Tibial nerve (tissue), 4 donors: ENCODE results near the gene EPAS1.

Source experiments
- EP300 ChIP-seq, 2 donors: sonication (generic); formaldehyde crosslinking; IDR thresholded peaks; one replicate each; pipeline ENCODE4 v1.6.1; 2017; ENCODE audit warnings: antibody characterized with exemption in 2 of 2, mild to moderate bottlenecking in 1 of 2
- POLR2A ChIP-seq, 2 donors: fragments of 450-650 bp; IDR thresholded peaks; one replicate each; pipeline ENCODE4 v1.6.1; 2017; ENCODE audit warnings: antibody characterized with exemption in 2 of 2, mild to moderate bottlenecking in 2 of 2, moderate library complexity in 2 of 2
- TF ChIP-seq, protein P1 (sequence below), 5 experiments: fragments of 200-600 bp in 3 of 5; fragments of 450-650 bp in 2 of 5; sonication (generic) in 3 of 5; IDR thresholded peaks; one replicate each; pipeline ENCODE4 v1.5.1; 2016 to 2019; ENCODE audit warnings: antibody characterized with exemption in 5 of 5, mild to moderate bottlenecking in 3 of 5, moderate library complexity in 2 of 5

DNA sequence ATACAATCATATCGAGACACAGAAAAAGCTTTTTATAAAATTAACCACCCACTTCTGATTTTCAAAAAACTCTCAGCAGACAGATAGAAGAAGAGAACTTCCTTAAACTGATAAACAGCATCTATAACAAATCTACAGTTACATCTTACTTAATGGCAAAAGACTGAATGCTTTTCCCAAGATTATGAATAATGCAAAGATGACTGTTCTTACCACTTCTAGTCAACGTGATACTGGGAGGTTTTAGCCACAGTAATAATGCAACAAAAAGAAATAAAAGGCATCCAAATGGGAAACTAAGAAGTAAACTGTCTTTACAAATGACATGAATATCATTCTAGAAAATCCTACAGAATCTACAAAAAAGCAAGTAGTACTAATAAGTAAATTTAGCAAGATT is 124.2 kb downstream of the EPAS1 start:
- TF ChIP-seq, protein P1, sequence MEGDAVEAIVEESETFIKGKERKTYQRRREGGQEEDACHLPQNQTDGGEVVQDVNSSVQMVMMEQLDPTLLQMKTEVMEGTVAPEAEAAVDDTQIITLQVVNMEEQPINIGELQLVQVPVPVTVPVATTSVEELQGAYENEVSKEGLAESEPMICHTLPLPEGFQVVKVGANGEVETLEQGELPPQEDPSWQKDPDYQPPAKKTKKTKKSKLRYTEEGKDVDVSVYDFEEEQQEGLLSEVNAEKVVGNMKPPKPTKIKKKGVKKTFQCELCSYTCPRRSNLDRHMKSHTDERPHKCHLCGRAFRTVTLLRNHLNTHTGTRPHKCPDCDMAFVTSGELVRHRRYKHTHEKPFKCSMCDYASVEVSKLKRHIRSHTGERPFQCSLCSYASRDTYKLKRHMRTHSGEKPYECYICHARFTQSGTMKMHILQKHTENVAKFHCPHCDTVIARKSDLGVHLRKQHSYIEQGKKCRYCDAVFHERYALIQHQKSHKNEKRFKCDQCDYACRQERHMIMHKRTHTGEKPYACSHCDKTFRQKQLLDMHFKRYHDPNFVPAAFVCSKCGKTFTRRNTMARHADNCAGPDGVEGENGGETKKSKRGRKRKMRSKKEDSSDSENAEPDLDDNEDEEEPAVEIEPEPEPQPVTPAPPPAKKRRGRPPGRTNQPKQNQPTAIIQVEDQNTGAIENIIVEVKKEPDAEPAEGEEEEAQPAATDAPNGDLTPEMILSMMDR (IDR thresholded peaks at IDR 0.05) = no peak
- no peak for TF ChIP-seq POLR2A (IDR thresholded peaks at IDR 0.05)
- TF ChIP-seq EP300 (IDR thresholded peaks at IDR 0.05) = no peak
